Endodermal cell (in vitro differentiated cells): Measurements from ENCODE around the gene SLAMF1. TPM values are rescaled to one million over a fixed set of nuclear protein-coding genes. Genes with fewer than 3 reads are reported as not detected.
"Not testable (repeated sequence)": the region's sequence is repeated elsewhere in the genome, so short reads cannot be mapped to it uniquely, and the experiment has no call there.

Experiments used
- DNase-seq: peaks from one replicate; pipeline ENCODE4 v3.0.0-alpha.2; 2017
- H3K27ac ChIP-seq: 2 replicates; pipeline ENCODE4 v1.5.1; 2013; ENCODE audit warnings: mild to moderate bottlenecking, low read depth, low read length, moderate library complexity
- H3K27me3 ChIP-seq: 2 replicates; pipeline ENCODE4 v1.6.1; 2013; ENCODE audit warnings: mild to moderate bottlenecking, low read length, moderate library complexity; ENCODE audit not compliant: insufficient read depth, control insufficient read depth, poor library complexity, severe bottlenecking
- H3K36me3 ChIP-seq: 2 replicates; pipeline ENCODE4 v1.7.0; 2013; ENCODE audit warnings: mild to moderate bottlenecking, low read length, moderate library complexity; ENCODE audit not compliant: control insufficient read depth, insufficient read depth
- H3K4me1 ChIP-seq: one replicate; pipeline ENCODE4 v1.7.0; 2013; ENCODE audit warnings: low read length; ENCODE audit not compliant: control insufficient read depth, insufficient read depth
- H3K4me3 ChIP-seq: 2 replicates; pipeline ENCODE4 v1.5.1; 2013; ENCODE audit warnings: mild to moderate bottlenecking, low read length, moderate library complexity
- H3K9ac ChIP-seq: 2 replicates; pipeline ENCODE4 v1.6.1; 2013; ENCODE audit warnings: mild to moderate bottlenecking, low read length, moderate library complexity; ENCODE audit not compliant: poor library complexity, severe bottlenecking; ENCODE audit errors: extremely low read depth
- H3K9me3 ChIP-seq: 2 replicates; pipeline ENCODE4 v1.6.1; 2013; ENCODE audit warnings: mild to moderate bottlenecking, low read length, moderate library complexity; ENCODE audit not compliant: control insufficient read depth
- H3K27ac Mint-ChIP-seq: 2 replicates; pipeline ENCODE4 v1.8.0; 2020; ENCODE audit warnings: mixed read lengths
- H3K27me3 Mint-ChIP-seq: 2 replicates; pipeline ENCODE4 v1.8.0; 2021; ENCODE audit warnings: mild to moderate bottlenecking, mixed read lengths; ENCODE audit not compliant: insufficient read depth
- H3K36me3 Mint-ChIP-seq: 2 replicates; pipeline ENCODE4 v1.8.0; 2020; ENCODE audit warnings: low read depth, mixed read lengths
- H3K4me1 Mint-ChIP-seq: 2 replicates; pipeline ENCODE4 v1.8.0; 2020; ENCODE audit warnings: mixed read lengths
- H3K4me3 Mint-ChIP-seq: 2 replicates; pipeline ENCODE4 v1.8.0; 2020; ENCODE audit warnings: mild to moderate bottlenecking, moderate library complexity, mixed read lengths
- H3K9me3 Mint-ChIP-seq: 2 replicates; pipeline ENCODE4 v1.8.0; 2020; ENCODE audit warnings: mild to moderate bottlenecking, mixed read lengths
- CTCF ChIP-seq: fragments of 200-600 bp; sonication (generic); conservative IDR thresholded peaks from 2 replicates; pipeline ENCODE4 v1.5.0; 2021; ENCODE audit warnings: antibody characterized with exemption, mild to moderate bottlenecking
- WGBS, 2 experiments: methylation state at CpG; one replicate each; pipeline versions ENCODE4 v1.1.5 to v1.1.7; 2013; ENCODE audit warnings: missing lambda C conversion rate in 2 of 2, mixed read lengths in 1 of 2; ENCODE audit not compliant: insufficient coverage in 1 of 2, insufficient read length in 1 of 2; 5-methylcytosine and 5-hydroxymethylcytosine counted together
- long read RNA-seq, 4 experiments: library from polyadenylated mRNA in 2 of 4; library from RNA in 1 of 4; library from capped mRNA in 1 of 4; stranded (forward) in 3 of 4; unstranded in 1 of 4; transcript quantifications; one replicate each; pipeline ENCODE4 v2.0.0, GENCODE V29; 2020 to 2021; ENCODE audit warnings: inconsistent platforms in 1 of 4
- polyA plus RNA-seq, 2 experiments: library from polyadenylated mRNA; stranded (reverse); fragments of 50-300 nt; gene quantifications; one replicate each; pipeline ENCODE4 v1.2.3, GENCODE V29; 2013
- total RNA-seq, 2 donors: library from RNA; stranded (reverse); fragmentation: NEBNext Ultra II Directional in 1 of 2; extraction: Animal tissue kit (Norgen Biotek cat#: 25700) in 1 of 2; gene quantifications; 2 replicates in 1 of 2; 3 replicates in 1 of 2; pipeline ENCODE4 v1.2.1, GENCODE V29; 2021

SLAMF1 gene
- not detected for total RNA-seq
- not detected for polyA plus RNA-seq (2013, experiment 1 of 2)
- polyA plus RNA-seq (2013, experiment 2 of 2), result not detected
- long read RNA-seq, experiment 1, result 0 reads
- long read RNA-seq, experiment 2, result 0 reads
- long read RNA-seq, experiment 3, partial matches to known transcripts, result 0 of 1 reads
- long read RNA-seq, experiment 3, other reads (novel, unspliced or antisense), result 1 of 1 reads
- long read RNA-seq, experiment 4, partial matches to known transcripts, result 0 of 1 reads
- long read RNA-seq, experiment 4, other reads (novel, unspliced or antisense), result 1 of 1 reads

- no peak within 1 kb of the TSS for H3K4me3 Mint-ChIP-seq
- Histone ChIP-seq H3K9me3 (peaks cover 11% of the 10 kb centered on the region), H3K27me3 (no peaks in the 10 kb centered on the region), H3K4me1 (peaks cover 16% of the 10 kb centered on the region), H3K4me3 (no peak within 1 kb of the TSS), H3K27ac (no peak within 1 kb of the TSS), H3K36me3 (no peaks in the 10 kb centered on the region), H3K9ac (no peak within 1 kb of the TSS)
- no peak for TF ChIP-seq CTCF
- H3K36me3 Mint-ChIP-seq, result no peaks in the 10 kb centered on the region
- no peaks in the 10 kb centered on the region for H3K27me3 Mint-ChIP-seq
- H3K27ac Mint-ChIP-seq, result peak within 1 kb of the TSS; percentile 9
- peaks cover 30% of the 10 kb centered on the region for H3K4me1 Mint-ChIP-seq
- no peak for DNase-seq
- H3K9me3 Mint-ChIP-seq, result peaks cover 6% of the 10 kb centered on the region
- WGBS, 2 experiments, result 90 to 93% methylated on average over 11 of the region's 11 CpGs
Measured at GRCh38 chr1:160646711-160647328, at the start of gene SLAMF1. SLAMF1 (minus strand) TSS chr1:160647044; CDS start chr1:160646945, 99 bp downstream.

- peaks cover 16% of the 10 kb centered on the region for H3K9me3 Mint-ChIP-seq
- TF ChIP-seq CTCF, result peak; percentile 70
- H3K9me3 ChIP-seq, H3K4me1 ChIP-seq, H3K36me3 Mint-ChIP-seq, H3K27ac Mint-ChIP-seq, DNase-seq, H3K27ac ChIP-seq, H3K27me3 ChIP-seq, H3K9ac ChIP-seq, H3K27me3 Mint-ChIP-seq, H3K4me3 ChIP-seq, H3K36me3 ChIP-seq, H3K4me3 Mint-ChIP-seq: not testable (repeated sequence)
- WGBS, 2 experiments, result 89 to 97% methylated on average over 6 to 10 of the region's 10 CpGs
- H3K4me1 Mint-ChIP-seq, result peaks cover 35% of the 10 kb centered on the region
Measured at GRCh38 chr1:160692390-160692789, 45.5 kb upstream of the SLAMF1 start.

GRCh38 chr1:160685266-160685665, 38.4 kb upstream of the SLAMF1 start:
- H3K27me3 ChIP-seq, result no peaks in the 10 kb centered on the region
- Mint-ChIP-seq H3K9me3 (peaks cover 33% of the 10 kb centered on the region), H3K4me3 (no peak overlapping the region), H3K27ac (no peak overlapping the region), H3K27me3 (no peaks in the 10 kb centered on the region), H3K4me1 (peaks cover 25% of the 10 kb centered on the region), H3K36me3 (peaks cover 23% of the 10 kb centered on the region)
- H3K4me1 ChIP-seq, result no peaks in the 10 kb centered on the region
- H3K9me3 ChIP-seq, result peaks cover 42% of the 10 kb centered on the region
- peaks cover 8% of the 10 kb centered on the region for H3K36me3 ChIP-seq
- TF ChIP-seq CTCF, result no peak
- H3K4me3 ChIP-seq, result no peak overlapping the region
- no peak overlapping the region for H3K27ac ChIP-seq
- no peak for DNase-seq
- H3K9ac ChIP-seq, result no peak overlapping the region
